Measurements from ENCODE around the gene ZIC1. TPM values are rescaled to one million over a fixed set of nuclear protein-coding genes. Genes with fewer than 3 reads are reported as not detected.

The ZIC1 gene
- total and polyA plus RNA-seq, 9 of the 15 experiments (the other 6 are each of a cell fraction or from before 2014, with no cell fraction given): 0.21 to 0.42 TPM; not detected in 7

DNA sequence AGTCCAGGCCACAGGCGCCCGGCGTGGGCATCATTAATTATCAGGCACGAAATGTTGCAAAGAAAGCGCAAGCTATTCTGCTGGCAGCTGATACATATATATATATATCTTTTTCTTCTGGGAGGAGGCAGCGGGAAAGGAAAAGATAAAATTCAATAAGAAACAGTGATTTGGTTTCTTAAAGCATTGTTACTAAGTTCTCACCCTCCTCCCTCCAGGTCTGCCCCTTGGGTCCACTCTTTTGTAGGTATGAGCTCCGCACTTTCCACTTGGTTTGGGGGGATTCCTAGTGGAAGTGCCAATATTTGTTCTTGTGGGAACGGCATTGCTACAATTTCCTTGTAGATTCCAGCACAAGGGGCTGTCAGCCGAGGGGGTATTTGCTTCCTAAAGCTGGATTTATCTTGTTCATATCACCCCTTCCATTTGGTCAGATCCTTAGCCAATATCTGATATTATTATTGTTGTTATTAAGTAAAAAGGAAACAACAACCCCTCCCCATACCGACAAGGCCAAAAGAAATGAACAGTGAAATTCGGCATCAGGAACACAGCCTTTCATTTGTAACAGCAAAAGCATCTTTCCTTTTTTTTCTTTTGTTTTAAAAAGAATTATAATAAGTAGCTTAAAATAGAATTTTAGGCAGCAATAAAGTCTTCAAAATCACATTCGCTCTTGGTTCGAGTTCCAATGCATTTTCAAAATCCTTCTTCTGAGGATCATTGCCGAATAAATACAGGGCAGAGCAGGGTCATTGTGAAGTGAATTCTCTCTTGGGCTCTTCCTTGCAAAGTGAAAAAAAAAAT, 15.6 kb downstream of the ZIC1 start:
- Histone ChIP-seq H4K20me1 (replicated peaks; ENCODE audit: control insufficient read depth, insufficient read depth, low read length) (no peaks in the 10 kb centered on the region), H3K27me3 (ENCODE audit: control insufficient read depth in 2 of 2, insufficient read depth in 2 of 2, low read length in 2 of 2) (peaks cover 11 to 34% of the 10 kb centered on the region in 2 experiments), H3K9me3 (replicated peaks; ENCODE audit: control insufficient read depth, insufficient read depth, low read depth, low read length) (no peaks in the 10 kb centered on the region), H3K9me1 (ENCODE audit: control insufficient read depth, insufficient read depth, low read length) (no peaks in the 10 kb centered on the region), H2AFZ (ENCODE audit: low read depth, low read length) (no peak overlapping the region), H3K9ac (ENCODE audit: insufficient read depth in 1 of 2, low read depth in 2 of 2, low read length in 2 of 2) (no peak overlapping the region), H3K27ac (ENCODE audit: extremely low read depth, low read depth, low read length) (no peak overlapping the region), H3K4me3 (no peak overlapping the region), H3K4me2 (ENCODE audit: insufficient read depth, low read length) (no peak overlapping the region), H3K4me1 (replicated peaks in 1 of 2; ENCODE audit: control insufficient read depth in 2 of 2, insufficient read depth in 2 of 2, low read length in 2 of 2) (no peaks in the 10 kb centered on the region; a peak in 1 of 5 replicates), H3K36me3 (ENCODE audit: control insufficient read depth, insufficient read depth, low read length) (no peaks in the 10 kb centered on the region), H3K79me2 (ENCODE audit: control insufficient read depth, insufficient read depth, low read length) (no peaks in the 10 kb centered on the region)
- no TSS peak for BruUV-seq (replicated peaks)
- 2% methylated on average over 14 of the region's 14 CpGs for WGBS (ENCODE audit: insufficient coverage, low coverage, missing lambda C conversion rate)
- no peak for FAIRE-seq
- intact Hi-C loops (cut with micrococcal nuclease): no loop called here
- ChIA-PET POLR2A (no interaction called here), CTCF (ENCODE audit: low intra/inter-chr PET ratio) (no interaction called here)
- in situ Hi-C loops (cut with MboI): no loop called here
- no peak for DNase-seq (ENCODE audit: extremely low read depth in 1 of 4, low spot score in 3 of 4)
- no peak for ATAC-seq
- TF ChIP-seq, protein P1, sequence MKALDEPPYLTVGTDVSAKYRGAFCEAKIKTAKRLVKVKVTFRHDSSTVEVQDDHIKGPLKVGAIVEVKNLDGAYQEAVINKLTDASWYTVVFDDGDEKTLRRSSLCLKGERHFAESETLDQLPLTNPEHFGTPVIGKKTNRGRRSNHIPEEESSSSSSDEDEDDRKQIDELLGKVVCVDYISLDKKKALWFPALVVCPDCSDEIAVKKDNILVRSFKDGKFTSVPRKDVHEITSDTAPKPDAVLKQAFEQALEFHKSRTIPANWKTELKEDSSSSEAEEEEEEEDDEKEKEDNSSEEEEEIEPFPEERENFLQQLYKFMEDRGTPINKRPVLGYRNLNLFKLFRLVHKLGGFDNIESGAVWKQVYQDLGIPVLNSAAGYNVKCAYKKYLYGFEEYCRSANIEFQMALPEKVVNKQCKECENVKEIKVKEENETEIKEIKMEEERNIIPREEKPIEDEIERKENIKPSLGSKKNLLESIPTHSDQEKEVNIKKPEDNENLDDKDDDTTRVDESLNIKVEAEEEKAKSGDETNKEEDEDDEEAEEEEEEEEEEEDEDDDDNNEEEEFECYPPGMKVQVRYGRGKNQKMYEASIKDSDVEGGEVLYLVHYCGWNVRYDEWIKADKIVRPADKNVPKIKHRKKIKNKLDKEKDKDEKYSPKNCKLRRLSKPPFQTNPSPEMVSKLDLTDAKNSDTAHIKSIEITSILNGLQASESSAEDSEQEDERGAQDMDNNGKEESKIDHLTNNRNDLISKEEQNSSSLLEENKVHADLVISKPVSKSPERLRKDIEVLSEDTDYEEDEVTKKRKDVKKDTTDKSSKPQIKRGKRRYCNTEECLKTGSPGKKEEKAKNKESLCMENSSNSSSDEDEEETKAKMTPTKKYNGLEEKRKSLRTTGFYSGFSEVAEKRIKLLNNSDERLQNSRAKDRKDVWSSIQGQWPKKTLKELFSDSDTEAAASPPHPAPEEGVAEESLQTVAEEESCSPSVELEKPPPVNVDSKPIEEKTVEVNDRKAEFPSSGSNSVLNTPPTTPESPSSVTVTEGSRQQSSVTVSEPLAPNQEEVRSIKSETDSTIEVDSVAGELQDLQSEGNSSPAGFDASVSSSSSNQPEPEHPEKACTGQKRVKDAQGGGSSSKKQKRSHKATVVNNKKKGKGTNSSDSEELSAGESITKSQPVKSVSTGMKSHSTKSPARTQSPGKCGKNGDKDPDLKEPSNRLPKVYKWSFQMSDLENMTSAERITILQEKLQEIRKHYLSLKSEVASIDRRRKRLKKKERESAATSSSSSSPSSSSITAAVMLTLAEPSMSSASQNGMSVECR (CRISPR knock-in tag; IDR thresholded peaks at IDR 0.05): no peak
- no peak for TF ChIP-seq ZNF764 (CRISPR knock-in tag; IDR thresholded peaks at IDR 0.05; ENCODE audit: low read depth)
- TF ChIP-seq ESRRB (CRISPR knock-in tag; IDR thresholded peaks at IDR 0.05; ENCODE audit: borderline replicate concordance): no peak
- no peak for TF ChIP-seq XRCC5 (IDR thresholded peaks at IDR 0.05; ENCODE audit: low read depth, low read length)
- TF ChIP-seq PYGO2 (tag; IDR thresholded peaks at IDR 0.05): no peak
- no peak for TF ChIP-seq CTBP1 (IDR thresholded peaks at IDR 0.05; ENCODE audit: borderline replicate concordance)
- TF ChIP-seq SIN3B (IDR thresholded peaks at IDR 0.05; ENCODE audit: low read depth): no peak
- no peak for TF ChIP-seq ZNF445 (CRISPR knock-in tag; IDR thresholded peaks at IDR 0.05; ENCODE audit: low read depth)
- no peak for TF ChIP-seq JUN (IDR thresholded peaks at IDR 0.05; ENCODE audit: borderline replicate concordance, low read depth, low read length)
- TF ChIP-seq JUN (CRISPR knock-in tag; IDR thresholded peaks at IDR 0.05; ENCODE audit: borderline replicate concordance): no peak
- TF ChIP-seq, protein P2, sequence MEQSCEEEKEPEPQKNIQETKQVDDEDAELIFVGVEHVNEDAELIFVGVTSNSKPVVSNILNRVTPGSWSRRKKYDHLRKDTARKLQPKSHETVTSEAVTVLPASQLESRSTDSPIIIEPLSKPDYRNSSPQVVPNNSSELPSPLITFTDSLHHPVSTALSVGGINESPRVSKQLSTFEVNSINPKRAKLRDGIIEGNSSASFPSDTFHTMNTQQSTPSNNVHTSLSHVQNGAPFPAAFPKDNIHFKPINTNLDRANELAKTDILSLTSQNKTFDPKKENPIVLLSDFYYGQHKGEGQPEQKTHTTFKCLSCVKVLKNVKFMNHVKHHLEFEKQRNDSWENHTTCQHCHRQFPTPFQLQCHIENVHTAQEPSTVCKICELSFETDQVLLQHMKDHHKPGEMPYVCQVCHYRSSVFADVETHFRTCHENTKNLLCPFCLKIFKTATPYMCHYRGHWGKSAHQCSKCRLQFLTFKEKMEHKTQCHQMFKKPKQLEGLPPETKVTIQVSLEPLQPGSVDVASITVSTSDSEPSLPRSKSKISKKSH (CRISPR knock-in tag; IDR thresholded peaks at IDR 0.05): no peak
- TF ChIP-seq, protein P3, sequence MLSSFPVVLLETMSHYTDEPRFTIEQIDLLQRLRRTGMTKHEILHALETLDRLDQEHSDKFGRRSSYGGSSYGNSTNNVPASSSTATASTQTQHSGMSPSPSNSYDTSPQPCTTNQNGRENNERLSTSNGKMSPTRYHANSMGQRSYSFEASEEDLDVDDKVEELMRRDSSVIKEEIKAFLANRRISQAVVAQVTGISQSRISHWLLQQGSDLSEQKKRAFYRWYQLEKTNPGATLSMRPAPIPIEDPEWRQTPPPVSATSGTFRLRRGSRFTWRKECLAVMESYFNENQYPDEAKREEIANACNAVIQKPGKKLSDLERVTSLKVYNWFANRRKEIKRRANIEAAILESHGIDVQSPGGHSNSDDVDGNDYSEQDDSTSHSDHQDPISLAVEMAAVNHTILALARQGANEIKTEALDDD (IDR thresholded peaks at IDR 0.05): no peak
- no peak for TF ChIP-seq CBX5 (IDR thresholded peaks at IDR 0.05; ENCODE audit: borderline replicate concordance, low read depth)
- TF ChIP-seq ESRRA (IDR thresholded peaks at IDR 0.05; ENCODE audit: borderline replicate concordance, low read depth): no peak
- TF ChIP-seq MCM5 (IDR thresholded peaks at IDR 0.05; ENCODE audit: low read depth): no peak
